Activated naive CD8-positive, alpha-beta T cell treated with anti-CD3 and anti-CD28 coated beads, Interleukin-2, amount 10 ng/mL, durations not matched to agents 7 days and 5 days (primary cell): ENCODE results near the gene PDE7B. TPM values are rescaled to one million over a fixed set of nuclear protein-coding genes. Genes with fewer than 3 reads are reported as not detected.

Experiments
- ATAC-seq: fragments of 150-1000 bp; cut with Tn5 transposase; one replicate; pipeline ENCODE4 v1.10.0; 2021; ENCODE audit warnings: low read depth, moderate library complexity
- POLR2A ChIA-PET: fragments of 350-600 bp; sonication (Branson Sonifier 250); formaldehyde crosslinking; loops from one replicate; lab custom pipeline; 2021; ENCODE audit warnings: antibody characterized with exemption; lab: Charles Lee
- DNase-seq: peaks from one replicate; pipeline ENCODE4 v3.0.0; 2021
- H3K27ac Mint-ChIP-seq: one replicate; pipeline ENCODE4 v1.8.0; 2022; ENCODE audit warnings: mild to moderate bottlenecking, mixed read lengths
- H3K27me3 Mint-ChIP-seq: one replicate; pipeline ENCODE4 v1.8.0; 2022; ENCODE audit warnings: mild to moderate bottlenecking, moderate library complexity, mixed read lengths
- H3K36me3 Mint-ChIP-seq: one replicate; pipeline ENCODE4 v1.8.0; 2021; ENCODE audit warnings: mild to moderate bottlenecking, mixed read lengths
- H3K4me1 Mint-ChIP-seq: one replicate; pipeline ENCODE4 v1.8.0; 2021; ENCODE audit warnings: mixed read lengths
- H3K4me3 Mint-ChIP-seq: one replicate; pipeline ENCODE4 v1.8.0; 2022; ENCODE audit warnings: mild to moderate bottlenecking, moderate library complexity, mixed read lengths
- H3K9me3 Mint-ChIP-seq: one replicate; pipeline ENCODE4 v1.8.0; 2021; ENCODE audit warnings: mixed read lengths
- total RNA-seq, 2 experiments: library from RNA; stranded (reverse); gene quantifications; one replicate each; pipeline ENCODE4 v1.2.3, GENCODE V29; 2021

Gene PDE7B
- under 1 TPM; 0.14 to 0.42 TPM for total RNA-seq

DNA sequence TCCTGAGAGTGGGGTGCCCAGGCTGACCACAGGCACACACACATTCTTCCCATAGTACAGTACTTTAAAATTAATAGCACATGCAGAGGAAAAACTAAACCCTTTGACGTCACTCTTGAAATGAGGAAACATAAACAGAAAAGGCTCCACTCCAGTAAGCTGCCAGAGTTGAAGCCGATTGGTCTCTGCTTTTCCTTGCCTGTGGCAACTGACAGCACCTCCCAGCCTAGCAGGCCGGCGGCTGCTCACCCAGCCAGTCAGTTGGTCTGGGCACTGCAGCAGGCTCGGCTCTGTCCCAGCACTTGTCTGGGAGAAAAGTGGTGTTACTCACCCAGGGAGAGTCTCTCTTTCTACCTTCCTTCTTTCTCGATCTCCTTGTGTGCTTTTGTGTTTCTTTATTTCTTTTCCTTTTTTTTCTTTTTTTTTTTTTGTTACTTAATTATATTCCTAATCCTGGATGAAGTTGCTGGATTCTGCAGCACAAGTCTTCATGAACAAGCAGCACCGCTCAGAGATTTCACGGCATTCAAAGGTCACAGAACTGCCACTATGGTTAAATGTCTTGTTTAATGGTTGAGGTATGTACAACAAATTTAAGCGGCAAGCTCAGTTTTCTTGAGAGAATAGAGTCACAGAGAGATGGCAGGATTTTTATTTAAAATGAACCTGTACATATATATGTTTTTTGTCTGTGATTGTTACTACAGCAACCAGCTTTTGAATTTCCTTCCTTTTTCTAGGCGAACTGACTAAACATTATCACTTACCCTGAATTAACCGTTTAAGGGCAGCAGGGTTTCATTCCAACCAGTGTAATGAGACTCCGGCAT lies at the start of gene PDE7B:
PDE7B (plus strand) TSS at position 260 of the 830 bp plus-strand sequence.
- H3K9me3 Mint-ChIP-seq: no peaks in the 10 kb centered on the region

DNA sequence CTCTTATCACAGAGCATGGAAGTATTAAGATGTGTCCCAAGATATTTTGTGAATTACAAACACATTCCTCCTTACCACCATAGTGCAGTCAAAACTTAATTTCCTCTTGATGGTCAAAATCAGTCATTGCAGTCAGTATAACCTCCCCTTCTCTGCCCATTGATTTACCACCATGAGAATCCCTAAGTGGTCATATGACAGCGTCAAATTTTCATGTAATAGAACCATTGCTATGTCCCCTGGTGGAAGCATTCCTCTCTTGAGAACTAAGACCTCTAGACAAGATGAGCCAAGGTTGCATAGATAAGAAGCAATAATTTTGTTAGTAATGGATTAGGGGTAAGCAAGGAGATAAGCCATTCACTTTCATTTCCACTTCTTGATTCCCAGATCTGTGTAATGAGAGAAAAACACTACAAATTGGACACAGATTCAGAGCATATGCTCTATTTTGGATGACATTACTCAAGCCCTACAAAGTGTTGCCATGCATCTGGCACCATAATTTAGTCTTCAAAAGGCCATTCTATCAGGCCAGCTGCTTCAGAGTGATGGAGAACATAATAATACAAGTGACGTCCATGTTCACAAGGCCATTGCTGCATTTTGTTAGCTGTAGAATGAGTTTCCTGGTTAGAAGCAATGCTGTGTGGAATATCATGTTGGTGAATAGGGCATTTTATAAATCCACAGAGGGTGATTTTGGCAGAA lies 49.6 kb upstream of the PDE7B start:
- Mint-ChIP-seq H3K4me3 (no peak overlapping the region), H3K36me3 (no peaks in the 10 kb centered on the region), H3K27me3 (no peaks in the 10 kb centered on the region), H3K9me3 (no peaks in the 10 kb centered on the region), H3K27ac (no peak overlapping the region), H3K4me1 (no peaks in the 10 kb centered on the region)
- POLR2A ChIA-PET: no interaction called here
- no peak for DNase-seq
- ATAC-seq: no peak

More for the DNA sequence above, at the start of gene PDE7B:
- ATAC-seq (peak; percentile 94), DNase-seq (peak; percentile 56)
- H3K4me3 Mint-ChIP-seq: peak within 1 kb of the TSS; percentile 76
- H3K36me3 Mint-ChIP-seq: no peaks in the 10 kb centered on the region
- H3K4me1 Mint-ChIP-seq: peaks cover 13% of the 10 kb centered on the region
- H3K27me3 Mint-ChIP-seq: peaks cover 2% of the 10 kb centered on the region
- peak within 1 kb of the TSS; percentile 79 for H3K27ac Mint-ChIP-seq
- POLR2A ChIA-PET: interaction anchor here (0.7 to 1.7 kb wide), 3 partner anchors 16 to 438 kb away, joined by 3 to 4 read pairs (median 3); partner anchors contain the start of gene BCLAF1

DNA sequence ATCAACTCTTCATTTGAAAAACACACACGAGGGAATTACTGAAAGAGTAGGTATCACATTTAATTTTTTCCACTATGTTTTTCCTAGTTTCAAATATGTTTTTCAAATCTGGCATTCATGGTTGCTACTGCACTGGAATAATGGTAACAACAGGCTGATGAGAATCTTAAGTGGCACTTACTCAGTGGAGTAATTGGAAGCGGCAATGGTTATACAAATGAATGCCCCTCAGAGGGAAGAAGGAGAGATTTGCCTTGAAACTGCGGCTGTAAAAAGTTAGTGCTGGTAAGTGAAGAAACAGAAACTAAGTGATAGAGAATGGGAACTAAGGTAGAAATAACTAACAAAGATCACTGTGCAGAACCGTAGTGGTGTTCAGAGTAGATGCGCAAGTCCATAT lies 41.0 kb upstream of the PDE7B start:
- ATAC-seq: no peak
- no peaks in the 10 kb centered on the region for H3K36me3 Mint-ChIP-seq
- no peaks in the 10 kb centered on the region for H3K27me3 Mint-ChIP-seq
- no peak overlapping the region for H3K27ac Mint-ChIP-seq
- H3K4me1 Mint-ChIP-seq: no peaks in the 10 kb centered on the region
- no peaks in the 10 kb centered on the region for H3K9me3 Mint-ChIP-seq
- no peak for DNase-seq
- no peak overlapping the region for H3K4me3 Mint-ChIP-seq
- POLR2A ChIA-PET: no interaction called here

DNA sequence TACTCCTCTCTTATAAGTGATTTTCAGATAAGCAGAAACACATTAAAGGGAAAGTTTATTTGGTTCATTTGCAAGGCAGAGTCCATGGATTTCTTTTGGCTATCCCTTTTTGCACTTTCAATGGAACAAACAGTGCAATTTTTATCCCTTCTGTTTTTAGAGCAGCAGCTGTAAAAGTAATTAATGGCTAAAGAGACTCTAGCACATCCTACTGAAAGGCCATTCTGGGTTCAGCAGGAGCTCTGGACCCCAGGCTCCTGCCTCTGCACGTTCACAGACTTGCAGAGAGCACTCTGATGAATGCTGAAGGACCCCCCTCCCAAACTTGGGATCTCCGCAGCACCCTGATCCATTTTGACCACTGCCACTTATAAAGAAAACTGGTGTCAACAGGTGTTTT lies 40.3 kb upstream of the PDE7B start:
- Mint-ChIP-seq H3K27me3 (no peaks in the 10 kb centered on the region), H3K4me1 (no peaks in the 10 kb centered on the region), H3K27ac (no peak overlapping the region), H3K4me3 (no peak overlapping the region), H3K9me3 (no peaks in the 10 kb centered on the region), H3K36me3 (no peaks in the 10 kb centered on the region)
- no peak for DNase-seq
- no peak for ATAC-seq
- POLR2A ChIA-PET: no interaction called here

DNA sequence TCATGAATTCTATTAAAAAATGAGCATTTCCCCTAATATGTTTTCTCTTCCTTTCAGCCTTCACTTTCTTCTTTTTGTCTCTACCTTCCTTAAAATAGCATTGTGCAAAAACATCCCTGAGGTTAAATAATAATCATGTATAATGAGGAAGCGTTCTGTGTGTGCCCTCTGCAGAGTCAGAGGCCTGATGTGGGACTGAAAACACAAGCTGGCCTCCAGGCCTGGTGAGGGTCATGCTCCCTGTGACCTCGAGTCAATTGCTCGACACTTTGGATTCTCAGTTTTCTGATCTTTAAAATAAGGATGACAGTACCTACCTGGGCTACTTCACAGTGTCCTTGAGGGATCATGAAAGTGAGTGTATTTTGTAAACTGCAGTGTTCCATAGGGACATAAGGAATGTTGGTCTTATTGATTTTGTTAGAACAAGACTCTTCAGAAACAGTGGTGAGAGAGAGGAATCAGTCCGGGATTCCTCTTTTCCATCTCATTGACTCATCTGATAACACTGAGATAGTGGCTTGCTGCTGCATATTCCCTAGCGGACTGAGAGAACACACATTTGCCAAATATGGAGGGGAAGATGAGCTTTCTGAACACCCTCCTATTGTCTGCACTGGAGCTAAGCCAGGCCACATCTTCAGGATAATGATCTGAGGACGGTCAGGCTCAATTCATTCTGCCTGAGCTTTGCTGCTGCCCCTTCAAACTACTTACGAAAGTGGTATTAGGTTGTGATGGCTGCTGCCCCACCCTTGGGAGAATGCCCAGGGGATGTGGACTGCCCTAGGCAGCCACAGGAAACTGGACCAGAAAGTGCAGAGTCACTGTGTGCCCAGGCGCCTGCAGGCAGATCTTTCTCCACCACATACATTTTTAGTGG lies 39.6 kb upstream of the PDE7B start:
- ATAC-seq: no peak
- DNase-seq: no peak
- no peaks in the 10 kb centered on the region for H3K27me3 Mint-ChIP-seq
- H3K4me3 Mint-ChIP-seq: no peak overlapping the region
- H3K4me1 Mint-ChIP-seq: no peaks in the 10 kb centered on the region
- no peak overlapping the region for H3K27ac Mint-ChIP-seq
- POLR2A ChIA-PET: no interaction called here
- H3K36me3 Mint-ChIP-seq: no peaks in the 10 kb centered on the region
- H3K9me3 Mint-ChIP-seq: no peaks in the 10 kb centered on the region

DNA sequence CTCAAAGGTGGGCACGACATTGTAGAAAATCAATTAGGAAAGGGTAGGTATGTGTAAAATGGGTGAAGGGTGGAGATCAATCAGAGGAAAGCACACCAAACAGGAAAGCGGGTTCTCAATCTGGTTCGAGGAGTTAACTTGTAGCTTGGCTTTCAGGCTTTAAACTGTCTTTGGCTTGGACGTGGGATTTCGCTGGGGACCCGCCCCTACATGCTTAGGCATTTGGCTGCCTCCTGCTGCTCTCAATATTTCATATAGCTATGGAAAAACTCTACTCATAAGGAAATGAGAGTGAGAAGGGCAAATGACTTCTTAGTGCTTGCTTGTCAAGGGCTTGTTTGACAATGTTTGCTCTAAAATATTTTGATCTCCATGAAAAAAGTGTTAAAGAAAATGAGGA lies 38.1 kb upstream of the PDE7B start:
- POLR2A ChIA-PET: no interaction called here
- no peak for ATAC-seq
- no peaks in the 10 kb centered on the region for H3K27me3 Mint-ChIP-seq

DNA sequence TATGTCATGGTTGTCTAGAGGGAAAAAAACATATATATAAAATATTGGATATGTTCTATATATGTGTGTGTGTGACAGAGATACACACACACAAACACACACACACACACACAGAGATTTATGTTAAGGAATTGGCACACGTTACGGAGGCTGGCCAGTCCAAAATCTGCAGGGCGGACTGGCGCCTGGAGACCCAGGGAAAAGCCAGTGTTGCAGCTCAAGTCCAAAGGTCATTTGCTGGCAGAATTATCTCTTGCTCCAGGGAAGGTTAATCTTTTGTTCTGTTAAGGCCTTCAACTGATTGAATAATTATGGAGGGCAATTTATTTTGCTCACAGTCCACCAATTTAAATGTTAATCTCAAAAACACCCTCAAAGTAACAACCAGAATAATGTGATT lies 37.5 kb upstream of the PDE7B start:
- ATAC-seq: no peak
- H3K36me3 Mint-ChIP-seq: no peaks in the 10 kb centered on the region
- H3K4me1 Mint-ChIP-seq: no peaks in the 10 kb centered on the region
- DNase-seq: no peak
- H3K27ac Mint-ChIP-seq: no peak overlapping the region
- POLR2A ChIA-PET: no interaction called here
- H3K4me3 Mint-ChIP-seq: no peak overlapping the region
- no peaks in the 10 kb centered on the region for H3K27me3 Mint-ChIP-seq
- H3K9me3 Mint-ChIP-seq: no peaks in the 10 kb centered on the region

More for the DNA sequence above, 38.1 kb upstream of the PDE7B start:
- no peaks in the 10 kb centered on the region for H3K9me3 Mint-ChIP-seq
- H3K4me1 Mint-ChIP-seq: no peaks in the 10 kb centered on the region
- DNase-seq: no peak
- no peaks in the 10 kb centered on the region for H3K36me3 Mint-ChIP-seq
- H3K27ac Mint-ChIP-seq: no peak overlapping the region
- H3K4me3 Mint-ChIP-seq: no peak overlapping the region

DNA sequence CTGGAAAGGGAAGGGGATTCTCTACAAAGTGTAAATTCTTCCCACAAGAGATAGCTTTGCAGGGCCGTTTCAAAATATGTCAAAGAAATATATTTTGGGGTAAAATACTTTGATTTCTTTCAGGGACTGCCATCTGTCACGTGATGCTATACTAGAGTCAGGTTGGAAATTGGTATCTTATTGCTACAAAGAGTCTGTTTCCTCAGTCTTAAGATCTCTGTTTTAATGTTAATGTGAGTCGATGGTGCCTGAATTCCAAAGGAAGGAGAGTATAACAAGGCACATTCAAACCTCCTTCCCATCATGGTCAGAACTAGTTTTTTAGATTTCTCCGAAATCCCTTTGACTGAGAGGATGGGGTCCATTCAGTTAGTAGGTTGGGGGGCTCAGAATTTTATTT lies 36.3 kb upstream of the PDE7B start:
- DNase-seq: no peak
- H3K4me3 Mint-ChIP-seq: no peak overlapping the region
- POLR2A ChIA-PET: no interaction called here
- no peaks in the 10 kb centered on the region for H3K4me1 Mint-ChIP-seq
- no peaks in the 10 kb centered on the region for H3K36me3 Mint-ChIP-seq
- ATAC-seq: no peak
- no peaks in the 10 kb centered on the region for H3K9me3 Mint-ChIP-seq
- no peak overlapping the region for H3K27ac Mint-ChIP-seq
- no peaks in the 10 kb centered on the region for H3K27me3 Mint-ChIP-seq

DNA sequence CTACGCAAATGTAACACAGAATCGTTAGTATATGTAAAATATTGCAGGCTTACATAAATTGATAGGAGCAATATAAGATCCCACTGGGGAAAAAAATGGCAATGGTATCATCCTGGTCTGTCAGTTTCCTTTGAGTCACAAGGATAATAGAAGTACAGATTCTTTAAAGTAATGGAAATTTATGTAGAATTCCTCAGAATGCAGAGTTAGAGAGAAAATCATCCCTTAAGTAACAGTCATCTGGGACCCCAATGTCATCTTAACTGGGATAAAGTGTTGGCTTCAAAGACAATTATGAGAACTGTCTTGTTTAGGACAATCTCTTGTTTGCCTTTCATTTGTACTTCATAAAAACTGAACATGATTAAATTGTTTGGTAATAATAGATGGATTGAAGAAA lies 34.5 kb upstream of the PDE7B start:
- no peak for ATAC-seq
- DNase-seq: no peak
- Mint-ChIP-seq H3K27ac (no peak overlapping the region), H3K36me3 (no peaks in the 10 kb centered on the region), H3K9me3 (no peaks in the 10 kb centered on the region), H3K4me3 (no peak overlapping the region), H3K27me3 (no peaks in the 10 kb centered on the region), H3K4me1 (no peaks in the 10 kb centered on the region)
- POLR2A ChIA-PET: no interaction called here

DNA sequence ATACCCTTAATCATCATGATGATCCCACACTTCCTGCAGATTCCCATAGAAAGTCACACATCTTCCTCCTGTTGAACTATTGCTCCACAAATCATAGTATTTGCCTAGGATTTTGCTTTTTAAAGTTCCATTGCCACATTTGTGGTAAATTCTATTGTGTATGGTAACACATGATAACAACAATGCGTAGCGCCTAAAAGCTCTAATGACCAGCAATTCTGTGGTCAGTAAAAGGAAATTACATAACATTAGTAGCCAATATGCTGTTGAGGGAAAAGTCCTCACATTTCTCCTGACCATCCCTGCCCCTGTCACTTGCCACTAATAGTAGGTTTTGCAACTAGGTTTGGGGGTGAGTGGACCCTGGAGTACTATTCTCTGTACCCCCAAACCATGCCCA lies 31.8 kb upstream of the PDE7B start:
- no peak overlapping the region for H3K27ac Mint-ChIP-seq
- POLR2A ChIA-PET: no interaction called here
- H3K27me3 Mint-ChIP-seq: no peaks in the 10 kb centered on the region
- no peaks in the 10 kb centered on the region for H3K4me1 Mint-ChIP-seq
- DNase-seq: no peak
- no peaks in the 10 kb centered on the region for H3K9me3 Mint-ChIP-seq
- no peak for ATAC-seq
- no peak overlapping the region for H3K4me3 Mint-ChIP-seq
- no peaks in the 10 kb centered on the region for H3K36me3 Mint-ChIP-seq

DNA sequence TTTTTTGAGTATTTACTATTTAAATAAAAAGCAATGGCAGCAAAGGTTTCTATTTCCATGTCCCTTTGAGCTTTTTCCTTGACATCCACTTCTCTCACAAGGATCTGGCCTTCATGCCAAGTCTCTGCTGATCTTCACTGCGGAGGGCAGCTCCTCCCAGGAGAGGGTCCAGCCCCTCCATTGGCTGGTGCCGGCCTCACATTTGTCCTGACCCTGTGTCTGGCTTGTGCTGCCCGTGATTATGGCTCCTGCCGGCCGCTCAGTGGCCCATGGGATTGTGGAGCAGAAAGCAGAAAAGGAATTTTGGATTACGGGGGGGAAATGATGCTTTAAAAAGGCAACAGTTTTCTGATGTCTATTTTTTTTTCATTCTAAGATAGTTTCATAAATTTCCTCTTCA lies 31.2 kb upstream of the PDE7B start:
- no peaks in the 10 kb centered on the region for H3K4me1 Mint-ChIP-seq
- no peaks in the 10 kb centered on the region for H3K27me3 Mint-ChIP-seq
- no peak for ATAC-seq
- no peak for DNase-seq
- H3K36me3 Mint-ChIP-seq: no peaks in the 10 kb centered on the region
- no peak overlapping the region for H3K27ac Mint-ChIP-seq
- H3K9me3 Mint-ChIP-seq: no peaks in the 10 kb centered on the region
- POLR2A ChIA-PET: no interaction called here
- H3K4me3 Mint-ChIP-seq: no peak overlapping the region

DNA sequence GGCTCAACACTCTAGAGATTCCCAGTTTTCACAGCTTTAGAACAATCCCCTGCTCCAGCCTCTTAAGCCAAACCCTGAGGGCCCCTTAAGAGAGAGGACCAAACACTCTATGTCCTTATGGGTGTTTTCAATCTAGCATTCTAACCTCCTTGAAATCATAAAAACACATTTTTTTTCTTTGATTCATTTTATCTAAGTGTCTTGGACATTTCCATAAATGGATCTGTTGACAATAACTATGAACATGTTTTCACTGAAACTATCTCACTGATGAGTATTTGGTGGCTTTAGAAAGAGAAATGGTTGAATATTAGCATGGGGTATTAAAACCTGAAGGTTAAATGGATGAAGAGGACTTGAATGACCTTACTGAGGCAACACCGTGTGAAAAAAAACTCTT lies 27.6 kb upstream of the PDE7B start:
- Mint-ChIP-seq H3K36me3 (peaks cover 4% of the 10 kb centered on the region), H3K4me3 (no peak overlapping the region), H3K9me3 (peaks cover 5% of the 10 kb centered on the region), H3K4me1 (peaks cover 1% of the 10 kb centered on the region), H3K27ac (no peak overlapping the region), H3K27me3 (no peaks in the 10 kb centered on the region)
- no peak for DNase-seq
- no peak for ATAC-seq
- POLR2A ChIA-PET: no interaction called here

DNA sequence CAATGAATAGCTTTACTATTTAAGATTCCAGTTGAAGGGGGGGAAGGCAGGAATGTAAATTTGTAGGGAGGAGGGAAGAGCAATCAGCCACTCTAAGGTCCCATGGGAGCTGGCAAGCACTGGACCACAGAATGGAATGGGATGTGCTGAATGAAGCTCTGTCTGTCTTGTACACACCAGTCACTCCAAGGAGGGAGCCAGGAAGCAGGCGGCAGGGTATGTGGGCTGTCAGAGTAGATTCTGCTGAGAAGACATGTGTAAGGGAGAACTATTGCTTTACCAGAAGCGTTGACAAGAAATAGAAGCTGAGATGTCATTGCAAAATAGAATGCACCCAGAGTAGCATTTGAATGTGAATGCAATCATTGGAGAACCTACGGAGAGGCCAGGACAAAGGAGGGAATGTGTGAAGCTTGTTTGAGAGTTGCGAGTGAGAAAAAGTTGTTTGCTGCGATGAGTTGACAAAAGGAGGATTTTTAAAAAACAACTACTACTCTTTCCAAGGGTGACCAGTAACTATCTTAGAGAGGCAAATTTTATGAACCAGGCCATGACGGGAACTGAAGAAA lies 25.2 kb upstream of the PDE7B start:
- Mint-ChIP-seq H3K4me1 (peaks cover 1% of the 10 kb centered on the region), H3K36me3 (peaks cover 4% of the 10 kb centered on the region), H3K27me3 (no peaks in the 10 kb centered on the region), H3K27ac (no peak overlapping the region), H3K4me3 (no peak overlapping the region), H3K9me3 (peaks cover 5% of the 10 kb centered on the region)
- POLR2A ChIA-PET: no interaction called here
- ATAC-seq (no peak), DNase-seq (no peak)
